Stimulated activated CD8-positive, alpha-beta memory T cell treated with anti-CD3 and anti-CD28 coated beads, Interleukin-2, amount 100 ng/mL, for 48 hours (primary cell): ENCODE measurements around the gene SETBP1.

Experiments
- DNase-seq, 2 donors: peaks; one replicate each; pipeline ENCODE4 v3.0.0-alpha.2; 2020; ENCODE audit warnings: low read depth in 2 of 2

SETBP1 gene

GRCh38 chr18:44816050-44816449 is 135.4 kb downstream of the SETBP1 start:
- DNase-seq = no peak

GRCh38 chr18:44816477-44816876 is 135.8 kb downstream of the SETBP1 start:
- DNase-seq = no peak

GRCh38 chr18:44817831-44818473 is 137.3 kb downstream of the SETBP1 start:
- no peak for DNase-seq

- no peak for DNase-seq
Measured at GRCh38 chr18:44818668-44819403, 138.1 kb downstream of the SETBP1 start.

GRCh38 chr18:44819944-44820510 is 139.3 kb downstream of the SETBP1 start:
- no peak for DNase-seq

- DNase-seq = no peak
Measured at GRCh38 chr18:44821924-44822323, 141.2 kb downstream of the SETBP1 start.

GRCh38 chr18:44823286-44823685 is 142.6 kb downstream of the SETBP1 start:
- no peak for DNase-seq

- DNase-seq = no peak
Measured at GRCh38 chr18:44823782-44824181, 143.1 kb downstream of the SETBP1 start.

- DNase-seq = no peak
Measured at GRCh38 chr18:44824884-44825283, 144.2 kb downstream of the SETBP1 start.

- no peak for DNase-seq
Measured at GRCh38 chr18:44826418-44827259, 146.0 kb downstream of the SETBP1 start.

GRCh38 chr18:44828080-44828479 is 147.4 kb downstream of the SETBP1 start:
- no peak for DNase-seq

- no peak for DNase-seq
Measured at GRCh38 chr18:44830581-44830980, 149.9 kb downstream of the SETBP1 start.

GRCh38 chr18:44833786-44834185 is 153.1 kb downstream of the SETBP1 start:
- no peak for DNase-seq

- DNase-seq = no peak
Measured at GRCh38 chr18:44834867-44835469, 154.3 kb downstream of the SETBP1 start.

- DNase-seq = no peak
Measured at GRCh38 chr18:44835703-44836102, 155.0 kb downstream of the SETBP1 start.

- DNase-seq = no peak
Measured at GRCh38 chr18:44836263-44836662, 155.6 kb downstream of the SETBP1 start.

GRCh38 chr18:44837482-44838180 is 156.9 kb downstream of the SETBP1 start:
- DNase-seq = no peak

GRCh38 chr18:44838971-44839666 is 158.4 kb downstream of the SETBP1 start:
- peak; percentile 42 to 47 for DNase-seq

- DNase-seq = no peak
Measured at GRCh38 chr18:44840058-44840790, 159.5 kb downstream of the SETBP1 start.

GRCh38 chr18:44841221-44841620 is 160.5 kb downstream of the SETBP1 start:
- DNase-seq = no peak
